MM.1S (cell line): ENCODE data around the gene SELENOW.

Source experiments
- EZH2 ChIP-seq: fragments of 300-600 bp; sonication (generic); optimal IDR thresholded peaks from 2 replicates; pipeline ENCODE3; 2017; ENCODE audit warnings: low read depth, mild to moderate bottlenecking, antibody characterized with exemption, low read length, mixed read lengths
- EZH2phosphoT487 ChIP-seq: fragments of 300-600 bp; sonication (generic); IDR thresholded peaks from 2 replicates; pipeline ENCODE4 v1.6.1; 2018; ENCODE audit warnings: antibody characterized with exemption, low read length
- TF ChIP-seq, protein P1 (sequence below): fragments of 300-600 bp; sonication (generic); IDR thresholded peaks from 2 replicates; pipeline ENCODE4 v1.5.1; 2016; ENCODE audit warnings: antibody characterized with exemption, low read length, mixed read lengths

GRCh38 chr19:47794526-47794925 lies 16.0 kb downstream of the SELENOW start:
- TF ChIP-seq EZH2: no peak
- TF ChIP-seq, protein P1, sequence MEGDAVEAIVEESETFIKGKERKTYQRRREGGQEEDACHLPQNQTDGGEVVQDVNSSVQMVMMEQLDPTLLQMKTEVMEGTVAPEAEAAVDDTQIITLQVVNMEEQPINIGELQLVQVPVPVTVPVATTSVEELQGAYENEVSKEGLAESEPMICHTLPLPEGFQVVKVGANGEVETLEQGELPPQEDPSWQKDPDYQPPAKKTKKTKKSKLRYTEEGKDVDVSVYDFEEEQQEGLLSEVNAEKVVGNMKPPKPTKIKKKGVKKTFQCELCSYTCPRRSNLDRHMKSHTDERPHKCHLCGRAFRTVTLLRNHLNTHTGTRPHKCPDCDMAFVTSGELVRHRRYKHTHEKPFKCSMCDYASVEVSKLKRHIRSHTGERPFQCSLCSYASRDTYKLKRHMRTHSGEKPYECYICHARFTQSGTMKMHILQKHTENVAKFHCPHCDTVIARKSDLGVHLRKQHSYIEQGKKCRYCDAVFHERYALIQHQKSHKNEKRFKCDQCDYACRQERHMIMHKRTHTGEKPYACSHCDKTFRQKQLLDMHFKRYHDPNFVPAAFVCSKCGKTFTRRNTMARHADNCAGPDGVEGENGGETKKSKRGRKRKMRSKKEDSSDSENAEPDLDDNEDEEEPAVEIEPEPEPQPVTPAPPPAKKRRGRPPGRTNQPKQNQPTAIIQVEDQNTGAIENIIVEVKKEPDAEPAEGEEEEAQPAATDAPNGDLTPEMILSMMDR: no peak
- TF ChIP-seq EZH2phosphoT487: no peak
